GM10266 (cell line): ENCODE data around the gene SURF2.
"Not testable (repeated sequence)": the region's sequence is repeated elsewhere in the genome, so short reads cannot be mapped to it uniquely, and the experiment has no call there.

Experiments
- DNase-seq: peaks from one replicate; pipeline ENCODE4 v3.0.0; 2012; ENCODE audit errors: extremely low spot score
- CTCF ChIP-seq: IDR thresholded peaks from 2 replicates; pipeline ENCODE4 v1.5.1; 2012; ENCODE audit warnings: mild to moderate bottlenecking, low read depth; ENCODE audit not compliant: control insufficient read depth, insufficient read depth; ENCODE audit errors: missing control alignments

The SURF2 gene

GRCh38 chr9:133331221-133331620 is 25.1 kb upstream of the SURF2 start:
- TF ChIP-seq CTCF: no peak
- no peak for DNase-seq

- TF ChIP-seq CTCF: no peak
- no peak for DNase-seq
Observed at GRCh38 chr9:133331641-133332380, 24.5 kb upstream of the SURF2 start.

- TF ChIP-seq CTCF: no peak
- DNase-seq: no peak
Observed at GRCh38 chr9:133332381-133332730, 24.0 kb upstream of the SURF2 start.

GRCh38 chr9:133333011-133333410 is 23.3 kb upstream of the SURF2 start:
- no peak for DNase-seq
- no peak for TF ChIP-seq CTCF

GRCh38 chr9:133333566-133333965 is 22.8 kb upstream of the SURF2 start:
- no peak for DNase-seq
- no peak for TF ChIP-seq CTCF

GRCh38 chr9:133334161-133334560 is 22.2 kb upstream of the SURF2 start:
- DNase-seq: no peak
- TF ChIP-seq CTCF: no peak

- not testable (repeated sequence) for DNase-seq
Observed at GRCh38 chr9:133334888-133335287, 21.5 kb upstream of the SURF2 start.
